Fibroblast of mammary gland (primary cell): ENCODE data around the gene WWOX.

ENCODE experiments used
- DNase-seq: peaks from one replicate; pipeline ENCODE4 v3.0.0-alpha.2; 2010; ENCODE audit warnings: low read depth
- H3K4me3 ChIP-seq: 2 replicates; pipeline ENCODE4 v1.5.1; 2011; ENCODE audit warnings: low read depth, mild to moderate bottlenecking, low read length, moderate library complexity; ENCODE audit not compliant: control insufficient read depth
- TF ChIP-seq, protein P1 (sequence below): conservative IDR thresholded peaks from 2 replicates; pipeline ENCODE4 v1.5.1; 2011; ENCODE audit warnings: low read depth, low read length, inconsistent platforms; ENCODE audit not compliant: control insufficient read depth, insufficient read depth

The WWOX gene

DNA sequence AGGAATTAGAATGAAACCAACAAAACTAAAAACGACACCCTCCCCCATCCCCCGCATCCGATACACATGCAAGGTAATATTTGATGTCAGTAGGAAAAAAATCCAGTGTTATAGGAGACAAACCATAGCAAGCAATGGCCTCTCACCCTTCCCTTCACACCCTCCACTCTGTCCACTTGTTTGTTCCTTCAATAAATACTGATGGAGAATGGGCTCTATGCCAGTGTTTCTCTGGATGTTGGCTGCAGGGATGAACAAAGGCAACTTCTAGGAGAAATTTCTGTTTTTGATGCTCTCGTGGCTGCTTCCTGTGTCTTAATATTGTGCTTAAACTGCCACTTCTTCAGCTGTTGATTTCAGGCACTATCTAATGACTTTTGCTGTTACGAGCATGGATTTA is 98.8 kb downstream of the WWOX start:
- no peak for DNase-seq

DNA sequence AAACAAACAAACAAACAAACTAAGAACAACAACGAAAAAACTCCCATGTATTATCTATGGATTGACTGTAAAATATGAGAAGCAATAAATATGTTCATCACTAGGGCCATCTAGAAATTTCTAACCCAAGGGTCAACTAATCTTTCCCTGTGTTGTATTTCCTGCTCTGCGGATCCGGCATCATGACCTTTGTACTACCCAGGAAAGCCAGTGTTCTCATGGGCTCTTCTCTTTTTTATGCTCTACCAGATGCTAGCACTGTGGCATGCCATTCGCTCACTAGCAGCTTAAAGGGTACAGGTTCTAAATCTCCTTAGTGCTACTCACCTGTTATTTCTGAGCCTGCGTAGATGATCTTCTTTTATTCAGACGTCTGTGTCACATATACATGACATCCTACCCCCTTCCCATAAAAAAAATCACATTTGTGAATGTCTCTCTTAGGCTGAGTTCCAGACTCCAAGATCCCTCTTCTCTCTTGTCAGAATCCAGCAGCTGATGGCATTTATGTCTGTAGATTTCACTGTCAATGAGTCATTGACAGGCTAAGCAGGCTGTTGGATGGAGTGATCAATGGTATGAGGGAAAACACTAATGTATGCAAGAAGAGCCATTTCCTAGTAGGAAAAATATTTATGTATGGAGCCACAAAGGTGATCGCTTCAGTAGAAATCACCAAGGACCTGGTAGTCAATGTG is 100.0 kb downstream of the WWOX start:
- TF ChIP-seq, protein P1, sequence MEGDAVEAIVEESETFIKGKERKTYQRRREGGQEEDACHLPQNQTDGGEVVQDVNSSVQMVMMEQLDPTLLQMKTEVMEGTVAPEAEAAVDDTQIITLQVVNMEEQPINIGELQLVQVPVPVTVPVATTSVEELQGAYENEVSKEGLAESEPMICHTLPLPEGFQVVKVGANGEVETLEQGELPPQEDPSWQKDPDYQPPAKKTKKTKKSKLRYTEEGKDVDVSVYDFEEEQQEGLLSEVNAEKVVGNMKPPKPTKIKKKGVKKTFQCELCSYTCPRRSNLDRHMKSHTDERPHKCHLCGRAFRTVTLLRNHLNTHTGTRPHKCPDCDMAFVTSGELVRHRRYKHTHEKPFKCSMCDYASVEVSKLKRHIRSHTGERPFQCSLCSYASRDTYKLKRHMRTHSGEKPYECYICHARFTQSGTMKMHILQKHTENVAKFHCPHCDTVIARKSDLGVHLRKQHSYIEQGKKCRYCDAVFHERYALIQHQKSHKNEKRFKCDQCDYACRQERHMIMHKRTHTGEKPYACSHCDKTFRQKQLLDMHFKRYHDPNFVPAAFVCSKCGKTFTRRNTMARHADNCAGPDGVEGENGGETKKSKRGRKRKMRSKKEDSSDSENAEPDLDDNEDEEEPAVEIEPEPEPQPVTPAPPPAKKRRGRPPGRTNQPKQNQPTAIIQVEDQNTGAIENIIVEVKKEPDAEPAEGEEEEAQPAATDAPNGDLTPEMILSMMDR = no peak
- no peak overlapping the region for H3K4me3 ChIP-seq

More for the DNA sequence above, 98.8 kb downstream of the WWOX start:
- no peak overlapping the region for H3K4me3 ChIP-seq
- TF ChIP-seq, protein P1 = no peak

DNA sequence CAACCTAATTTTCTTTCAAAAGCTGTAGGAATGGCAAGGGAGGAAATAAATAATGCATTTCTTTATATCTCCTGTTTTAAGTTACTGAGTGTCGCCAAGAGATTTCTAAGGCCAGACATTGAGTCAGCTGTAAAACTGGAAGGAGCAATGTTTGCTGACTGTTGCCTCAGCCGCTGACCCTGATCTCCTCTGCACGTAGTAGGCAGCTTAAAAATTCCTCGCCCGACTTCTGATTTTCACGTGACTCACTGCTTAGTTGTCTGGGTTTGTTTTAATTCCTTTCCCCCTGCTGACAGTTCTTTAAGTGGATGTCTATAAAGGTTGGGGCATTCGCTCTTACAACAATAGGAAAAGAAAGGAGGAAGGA is 100.6 kb downstream of the WWOX start:
- no peak overlapping the region for H3K4me3 ChIP-seq
- TF ChIP-seq, protein P1 = no peak
- no peak for DNase-seq

More for the DNA sequence above, 100.0 kb downstream of the WWOX start:
- no peak for DNase-seq

DNA sequence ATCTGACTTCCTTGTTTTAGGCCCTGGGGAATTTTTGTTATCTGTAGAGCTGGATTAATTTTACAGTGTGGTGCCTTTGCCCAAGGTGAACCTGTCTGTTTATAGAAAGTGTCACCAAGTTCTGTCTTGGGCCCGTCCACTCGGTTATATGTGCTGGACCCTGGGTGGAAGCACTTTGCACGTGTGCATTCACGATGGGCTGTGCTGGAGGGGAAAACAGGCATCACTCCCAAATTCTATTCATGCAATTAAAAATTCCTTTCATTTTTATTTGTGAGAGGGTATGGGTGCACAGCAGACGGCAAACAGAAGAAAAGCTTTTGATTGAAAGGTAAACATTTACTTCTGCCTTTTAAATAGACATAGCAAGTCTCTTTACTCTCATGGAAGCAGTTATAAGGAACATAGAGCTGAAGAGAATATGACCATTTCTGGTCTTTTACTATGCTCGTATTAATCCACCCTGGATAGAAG is 101.2 kb downstream of the WWOX start:
- TF ChIP-seq, protein P1 = no peak
- no peak for DNase-seq

DNA sequence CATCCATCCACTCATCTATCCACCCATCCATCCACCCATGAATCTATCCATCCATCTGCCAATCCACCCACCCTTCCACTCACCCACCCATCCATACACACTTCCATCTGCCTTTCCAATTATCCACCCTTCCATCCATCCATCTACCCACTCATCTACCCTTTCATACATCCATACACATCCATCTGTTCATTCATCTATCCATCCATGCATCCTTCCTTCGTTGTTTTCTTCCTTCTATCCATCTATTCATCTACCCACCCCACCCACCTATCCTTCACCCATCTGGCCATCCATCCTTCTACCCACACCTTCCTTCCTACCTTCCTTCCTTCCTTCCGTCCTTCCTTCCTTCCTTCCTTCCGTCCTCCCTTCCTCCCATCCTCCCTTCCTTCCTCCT is 106.1 kb downstream of the WWOX start:
- no peak for DNase-seq
- TF ChIP-seq, protein P1 = no peak
- no peak overlapping the region for H3K4me3 ChIP-seq

More for the DNA sequence above, 101.2 kb downstream of the WWOX start:
- H3K4me3 ChIP-seq = no peak overlapping the region

DNA sequence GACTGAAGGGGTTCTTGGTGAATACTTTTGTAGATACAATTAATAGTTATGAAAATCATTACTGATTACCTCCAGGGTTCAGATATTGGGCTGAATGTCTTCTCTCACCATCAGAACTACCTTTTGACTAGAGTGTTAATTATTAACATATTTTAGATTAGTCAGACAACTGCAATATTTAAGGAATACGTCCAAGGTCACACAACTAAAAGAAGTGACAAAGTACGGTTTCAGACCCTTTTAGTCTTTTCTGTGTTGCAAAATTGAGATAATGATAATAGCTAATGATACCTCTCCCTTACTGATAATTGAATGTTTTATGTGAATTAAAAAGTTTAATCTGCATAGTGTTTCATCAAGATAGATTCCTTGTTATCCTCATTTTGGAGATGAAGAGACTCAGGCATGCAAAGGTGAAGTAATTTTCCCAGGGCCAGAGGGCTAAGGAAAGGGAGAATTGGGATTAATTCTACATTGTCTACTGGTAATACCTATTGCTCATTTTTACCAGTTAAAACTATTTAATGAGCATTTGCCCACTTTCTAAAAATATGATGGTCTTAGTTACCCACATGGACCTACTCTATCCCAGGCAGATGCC is 107.3 kb downstream of the WWOX start:
- no peak overlapping the region for H3K4me3 ChIP-seq
- TF ChIP-seq, protein P1 = no peak
- no peak for DNase-seq
